GM12878 (cell line): ENCODE measurements around the gene EMILIN2. TPM values are rescaled to one million over a fixed set of nuclear protein-coding genes. Genes with fewer than 3 reads are reported as not detected.

Experiments
- ATAC-seq: fragments of 200-7000 bp; cut with Tn5 transposase; 3 replicates; pipeline ENCODE4 v1.9.1; 2020; ENCODE audit warnings: mild to moderate bottlenecking, moderate library complexity
- BruUV-seq: library from RNA; stranded (reverse); fragments of 400-500 nt; replicated peaks from 2 replicates; lab custom pipeline; 2021; lab: Mats Ljungman, UMichigan
- CTCF ChIA-PET: fragments of 300-600 bp; sonication (Branson Sonifier 250); formaldehyde crosslinking; extraction: SDS; loops from one replicate; lab custom pipeline; 2021; ENCODE audit warnings: inconsistent platforms; lab: Yijun Ruan, JAX
- POLR2A ChIA-PET: fragments of 350-600 bp; formaldehyde crosslinking; extraction: SDS; loops from one replicate; lab custom pipeline; 2021; ENCODE audit warnings: inconsistent platforms; lab: Charles Lee
- RAD21 ChIA-PET: fragments of 300-600 bp; sonication (Branson Sonifier 250); formaldehyde crosslinking; loops from one replicate; lab custom pipeline; 2023; ENCODE audit warnings: antibody characterized with exemption; ENCODE audit not compliant: unreplicated experiment; lab: Charles Lee
- SMC1A ChIA-PET: fragments of 300-600 bp; sonication (Branson Sonifier 250); formaldehyde crosslinking; loops from one replicate; lab custom pipeline; 2023; ENCODE audit not compliant: unreplicated experiment, uncharacterized antibody; lab: Charles Lee
- DNase-seq: peaks from one replicate; pipeline ENCODE4 v3.0.0-alpha.2; 2011; ENCODE audit warnings: low read depth, low spot score
- FAIRE-seq: peaks from 3 replicates; lab custom pipeline; 2011; peaks lifted over from hg19 to GRCh38; lab: Jason Lieb, UNC
- H2AFZ ChIP-seq: 2 replicates; pipeline ENCODE4 v1.6.0; 2011; ENCODE audit warnings: low read depth, low read length, control low read depth; ENCODE audit not compliant: control insufficient read depth
- H3K27ac ChIP-seq: 2 replicates; pipeline ENCODE4 v1.5.1; 2011; ENCODE audit warnings: control low read depth; ENCODE audit not compliant: control insufficient read depth, insufficient read depth
- H3K27me3 ChIP-seq, 2 experiments: replicated peaks in 1 of 2; 2 replicates each; pipeline versions ENCODE4 v1.6.0 to v1.6.1; 2011; ENCODE audit warnings: low read length in 1 of 2; ENCODE audit not compliant: control insufficient read depth in 2 of 2, insufficient read depth in 2 of 2
- H3K36me3 ChIP-seq, 2 experiments: 2 replicates each; pipeline ENCODE4 v1.5.1; 2011; ENCODE audit warnings: low read length in 1 of 2; ENCODE audit not compliant: control insufficient read depth in 2 of 2, insufficient read depth in 2 of 2
- H3K4me1 ChIP-seq: 2 replicates; pipeline ENCODE4 v1.6.1; 2011; ENCODE audit warnings: mild to moderate bottlenecking, low read length, moderate library complexity, mixed read lengths; ENCODE audit not compliant: control insufficient read depth, insufficient read depth
- H3K4me2 ChIP-seq: 2 replicates; pipeline ENCODE4 v1.6.0; 2011; ENCODE audit warnings: control low read depth; ENCODE audit not compliant: control insufficient read depth, insufficient read depth
- H3K4me3 ChIP-seq: fragments of 200-600 bp; sonication (generic); 2 replicates; pipeline ENCODE4 v1.5.1; 2016
- H3K79me2 ChIP-seq: 2 replicates; pipeline ENCODE4 v1.6.0; 2011; ENCODE audit warnings: low read length; ENCODE audit not compliant: control insufficient read depth, insufficient read depth
- H3K9ac ChIP-seq: 2 replicates; pipeline ENCODE4 v1.8.0; 2011; ENCODE audit warnings: low read length, control low read depth, mixed read lengths; ENCODE audit not compliant: control insufficient read depth, insufficient read depth
- H3K9me3 ChIP-seq: replicated peaks from 3 replicates; pipeline ENCODE4 v1.5.1; 2011; ENCODE audit warnings: mild to moderate bottlenecking, low read length; ENCODE audit not compliant: control insufficient read depth, insufficient read depth
- H4K20me1 ChIP-seq: 2 replicates; pipeline ENCODE4 v1.6.0; 2011; ENCODE audit not compliant: control insufficient read depth, insufficient read depth
- ASH2L ChIP-seq: fragments of 300-600, 200-600 bp; sonication (generic); IDR thresholded peaks from 2 replicates; pipeline ENCODE4 v1.6.1; 2017; ENCODE audit warnings: low read depth, mild to moderate bottlenecking, borderline replicate concordance
- BHLHE40 ChIP-seq, 2 experiments: fragments of 450-650 bp in 1 of 2; IDR thresholded peaks; 2 replicates each; pipeline ENCODE4 v1.6.1; 2011 to 2017; ENCODE audit warnings: low read depth in 2 of 2, borderline replicate concordance in 1 of 2, improper control_type of control experiment in 1 of 2, low read length in 1 of 2, mild to moderate bottlenecking in 1 of 2
- GATAD2B ChIP-seq: fragments of 450-650 bp; conservative IDR thresholded peaks from 2 replicates; pipeline ENCODE4 v1.6.1; 2017; ENCODE audit warnings: low read depth, mild to moderate bottlenecking, moderate library complexity
- MTA2 ChIP-seq: fragments of 450-650 bp; IDR thresholded peaks from 2 replicates; pipeline ENCODE4 v1.6.1; 2016; ENCODE audit warnings: low read depth, mild to moderate bottlenecking, moderate library complexity
- MTA3 ChIP-seq: IDR thresholded peaks from 2 replicates; pipeline ENCODE4 v1.6.1; 2012; ENCODE audit warnings: low read length, inconsistent platforms, borderline replicate concordance
- NFYB ChIP-seq: IDR thresholded peaks from 2 replicates; pipeline ENCODE4 v1.6.1; 2011; ENCODE audit warnings: low read depth, mild to moderate bottlenecking, low read length, improper control_type of control experiment, moderate library complexity; ENCODE audit not compliant: insufficient read depth
- SMC3 ChIP-seq: IDR thresholded peaks from 2 replicates; pipeline ENCODE4 v1.6.1; 2011; ENCODE audit warnings: low read length, improper control_type of control experiment, borderline replicate concordance
- SUZ12 ChIP-seq: fragments of 200-600 bp; sonication (generic); IDR thresholded peaks from one replicate; pipeline ENCODE4 v1.6.1; 2018; ENCODE audit warnings: antibody characterized with exemption, mild to moderate bottlenecking; ENCODE audit not compliant: unreplicated experiment
- TARDBP ChIP-seq: IDR thresholded peaks from 2 replicates; pipeline ENCODE4 v1.6.1; 2016; ENCODE audit warnings: borderline replicate concordance
- TCF12 ChIP-seq: IDR thresholded peaks from 2 replicates; pipeline ENCODE4 v1.6.1; 2011; ENCODE audit warnings: low read depth, mild to moderate bottlenecking, low read length
- ZSCAN29 ChIP-seq: fragments of 450-650 bp; IDR thresholded peaks from 2 replicates; pipeline ENCODE4 v1.6.1; 2017; ENCODE audit warnings: mild to moderate bottlenecking, moderate library complexity
- ZZZ3 ChIP-seq: IDR thresholded peaks from 2 replicates; pipeline ENCODE4 v1.6.1; 2011; ENCODE audit warnings: low read depth; ENCODE audit not compliant: control insufficient read depth, insufficient read length
- WGBS: methylation state at CpG from one replicate; pipeline ENCODE4 v1.1.6; 2016; ENCODE audit warnings: low lambda C conversion rate; ENCODE audit not compliant: insufficient replicate concordance, insufficient coverage; ENCODE audit errors: missing lambda C conversion rate; 5-methylcytosine and 5-hydroxymethylcytosine counted together
- in situ Hi-C: fragments of 300-500 bp; cut with MboI; formaldehyde crosslinking; loops from 9 replicates; pipeline ENCODE4 v1.14.3; 2018; ENCODE audit warnings: mixed read lengths
- intact Hi-C: fragments of 100-400 bp; cut with micrococcal nuclease; formaldehyde crosslinking; loops from one replicate; pipeline ENCODE4 v1.14.2; 2022; ENCODE audit not compliant: unreplicated experiment
- polyA plus RNA-seq, 11 experiments: library from polyadenylated mRNA; depleted of rRNA in 4 of 11; unstranded in 6 of 11; stranded (reverse) in 5 of 11; fragments of >200 nt; fragmentation: Nextera tagmentation in 4 of 11; fragmentation: Illumina TruSeq in 1 of 11; extraction: Ambion mirVana in 4 of 11; extraction: Trizol in 1 of 11; gene quantifications; 1 replicate in 1 of 11; 2 replicates in 10 of 11; pipeline versions ENCODE4 v1.2.1 to v1.2.3, GENCODE V29; 2011 to 2016; ENCODE audit warnings: inconsistent platforms in 2 of 11, missing spikeins in 2 of 11, low read depth in 1 of 11
- total RNA-seq, 4 experiments: library from RNA; depleted of rRNA in 3 of 4; stranded (reverse); fragments of >200 nt in 3 of 4; fragmentation: Illumina TruSeq in 1 of 4; extraction: Trizol in 1 of 4; gene quantifications; 2 replicates each; pipeline versions ENCODE4 v1.2.1 to v1.2.3, GENCODE V29; 2013 to 2021
- TF ChIP-seq, protein P1 (sequence below): fragments of 450-650 bp; conservative IDR thresholded peaks from 2 replicates; pipeline ENCODE4 v1.6.1; 2017; ENCODE audit warnings: mild to moderate bottlenecking, moderate library complexity
- TF ChIP-seq, protein P2 (sequence below): fragments of 150-350 bp; IDR thresholded peaks from 2 replicates; pipeline ENCODE4 v1.6.1; 2014; ENCODE audit warnings: mild to moderate bottlenecking, low read depth, low read length
- TF ChIP-seq, protein P3 (sequence below): IDR thresholded peaks from 2 replicates; pipeline ENCODE4 v1.6.1; 2011; ENCODE audit warnings: borderline replicate concordance, low read depth, mild to moderate bottlenecking, moderate library complexity, mixed read lengths, low read length; ENCODE audit not compliant: insufficient read depth; ENCODE audit errors: extremely low read length

EMILIN2 gene
- total and polyA plus RNA-seq, 10 of the 15 experiments (the other 5 are each of a cell fraction or from before 2014, with no cell fraction given), result 0.58 to 18.4 (median 5.9) TPM

DNA sequence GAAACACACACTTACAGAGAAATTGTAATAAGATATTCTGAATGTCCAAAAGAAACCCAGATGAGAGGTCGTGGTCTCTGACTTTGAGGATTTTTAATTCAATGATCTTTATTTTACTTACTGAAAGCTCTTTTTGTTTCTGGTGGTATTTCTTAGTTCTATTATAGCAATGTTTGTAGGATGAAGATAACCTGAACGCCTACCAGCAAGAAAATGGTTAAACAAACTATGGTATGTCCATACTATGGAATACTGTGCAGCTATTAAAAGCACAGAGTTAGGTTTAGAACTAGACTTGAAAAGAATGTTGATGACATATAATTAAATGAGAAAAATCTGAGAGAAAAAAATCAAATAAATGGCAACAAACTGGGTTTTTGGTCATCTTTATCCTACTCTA lies 105.8 kb downstream of the EMILIN2 start (continued):
- no peak for TF ChIP-seq NFYB
- no peak for TF ChIP-seq ZZZ3
- no peak for TF ChIP-seq MTA3
- no peak for TF ChIP-seq SUZ12
- no peak for TF ChIP-seq ZSCAN29

DNA sequence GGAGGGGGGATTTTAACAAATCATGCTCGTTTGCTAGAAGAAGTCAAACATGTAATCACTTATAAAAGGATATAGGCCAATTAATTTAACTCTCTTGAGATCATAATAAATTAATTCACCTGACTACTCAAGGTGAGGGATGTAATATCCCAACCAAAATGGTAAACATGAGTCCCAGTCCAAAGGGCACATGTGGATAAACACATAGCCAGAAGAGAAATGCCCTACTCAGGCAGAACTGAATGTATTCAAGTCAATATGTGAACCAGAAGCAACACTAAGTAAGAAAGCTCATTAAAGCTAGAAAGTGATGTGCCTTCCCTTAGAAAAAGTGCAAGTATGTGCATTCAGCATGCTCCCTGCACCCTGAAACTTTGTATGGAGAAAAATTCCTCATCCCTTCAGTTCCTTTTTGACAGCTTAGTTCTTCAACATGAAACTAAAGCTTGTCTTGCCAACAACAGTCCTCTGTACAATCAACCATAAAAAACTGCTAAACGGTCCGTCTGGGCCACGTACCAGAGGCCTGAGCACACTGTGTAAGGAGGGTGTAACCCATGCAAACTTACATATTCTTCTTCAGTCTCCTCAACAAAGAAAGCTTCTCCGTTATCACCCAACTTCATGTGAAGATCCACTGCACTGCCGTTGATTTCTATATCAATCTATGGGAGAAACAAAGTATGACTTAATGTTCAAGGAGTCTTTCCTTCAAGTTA lies 107.3 kb downstream of the EMILIN2 start:
- no peak for FAIRE-seq
- H3K36me3 ChIP-seq, result peaks cover 4 to 39% of the 10 kb centered on the region in 2 experiments
- H3K4me1 ChIP-seq, result peaks cover 29% of the 10 kb centered on the region

More for the DNA sequence above, 107.3 kb downstream of the EMILIN2 start:
- peaks cover 12% of the 10 kb centered on the region for H3K79me2 ChIP-seq
- ChIA-PET CTCF (interaction anchor here (0.7 to 21.4 kb wide), 4 partner anchors 9 to 32 kb away, joined by 3 to 285 read pairs (median 4); no protein-coding TSS in a partner anchor), POLR2A (interaction anchor here (1.4 kb wide), 1 partner anchor 14 kb away, joined by 4 read pairs; no protein-coding TSS in a partner anchor), SMC1A (interaction anchor here (1.0 to 1.7 kb wide), 6 partner anchors 9 to 35 kb away, joined by 3 to 5 read pairs (median 3); no protein-coding TSS in a partner anchor), RAD21 (interaction anchor here (0.7 kb wide), 1 partner anchor 291 kb away, joined by 3 read pairs; no protein-coding TSS in a partner anchor)
- no peak overlapping the region for H3K27ac ChIP-seq
- no peak overlapping the region for H3K9ac ChIP-seq
- WGBS, result 96% methylated on average over 6 of the region's 6 CpGs
- intact Hi-C loops (no loop called here), in situ Hi-C loops (loop anchor here (25.0 kb wide), 2 partner anchors 1308 to 1383 kb away; no protein-coding TSS in a partner anchor)
- H3K4me3 ChIP-seq, result no peak overlapping the region
- no peaks in the 10 kb centered on the region for H3K9me3 ChIP-seq
- no TSS peak for BruUV-seq
- no peak overlapping the region for H3K4me2 ChIP-seq
- no peak for DNase-seq
- no peaks in the 10 kb centered on the region for H3K27me3 ChIP-seq
- no peak for TF ChIP-seq MTA2
- no peak for TF ChIP-seq ASH2L
- TF ChIP-seq ZZZ3, result no peak
- TF ChIP-seq TCF12, result no peak
- TF ChIP-seq TARDBP, result no peak
- TF ChIP-seq, protein P1, sequence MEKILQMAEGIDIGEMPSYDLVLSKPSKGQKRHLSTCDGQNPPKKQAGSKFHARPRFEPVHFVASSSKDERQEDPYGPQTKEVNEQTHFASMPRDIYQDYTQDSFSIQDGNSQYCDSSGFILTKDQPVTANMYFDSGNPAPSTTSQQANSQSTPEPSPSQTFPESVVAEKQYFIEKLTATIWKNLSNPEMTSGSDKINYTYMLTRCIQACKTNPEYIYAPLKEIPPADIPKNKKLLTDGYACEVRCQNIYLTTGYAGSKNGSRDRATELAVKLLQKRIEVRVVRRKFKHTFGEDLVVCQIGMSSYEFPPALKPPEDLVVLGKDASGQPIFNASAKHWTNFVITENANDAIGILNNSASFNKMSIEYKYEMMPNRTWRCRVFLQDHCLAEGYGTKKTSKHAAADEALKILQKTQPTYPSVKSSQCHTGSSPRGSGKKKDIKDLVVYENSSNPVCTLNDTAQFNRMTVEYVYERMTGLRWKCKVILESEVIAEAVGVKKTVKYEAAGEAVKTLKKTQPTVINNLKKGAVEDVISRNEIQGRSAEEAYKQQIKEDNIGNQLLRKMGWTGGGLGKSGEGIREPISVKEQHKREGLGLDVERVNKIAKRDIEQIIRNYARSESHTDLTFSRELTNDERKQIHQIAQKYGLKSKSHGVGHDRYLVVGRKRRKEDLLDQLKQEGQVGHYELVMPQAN, result no peak
- no peak for TF ChIP-seq GATAD2B
- TF ChIP-seq BHLHE40 (IDR thresholded peaks at IDR 0.05; ENCODE audit: borderline replicate concordance in 1 of 2, low read depth in 2 of 2, low read length in 1 of 2), result no peak
- no peak for TF ChIP-seq SMC3
- TF ChIP-seq, protein P2, sequence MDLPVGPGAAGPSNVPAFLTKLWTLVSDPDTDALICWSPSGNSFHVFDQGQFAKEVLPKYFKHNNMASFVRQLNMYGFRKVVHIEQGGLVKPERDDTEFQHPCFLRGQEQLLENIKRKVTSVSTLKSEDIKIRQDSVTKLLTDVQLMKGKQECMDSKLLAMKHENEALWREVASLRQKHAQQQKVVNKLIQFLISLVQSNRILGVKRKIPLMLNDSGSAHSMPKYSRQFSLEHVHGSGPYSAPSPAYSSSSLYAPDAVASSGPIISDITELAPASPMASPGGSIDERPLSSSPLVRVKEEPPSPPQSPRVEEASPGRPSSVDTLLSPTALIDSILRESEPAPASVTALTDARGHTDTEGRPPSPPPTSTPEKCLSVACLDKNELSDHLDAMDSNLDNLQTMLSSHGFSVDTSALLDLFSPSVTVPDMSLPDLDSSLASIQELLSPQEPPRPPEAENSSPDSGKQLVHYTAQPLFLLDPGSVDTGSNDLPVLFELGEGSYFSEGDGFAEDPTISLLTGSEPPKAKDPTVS, result no peak
- TF ChIP-seq, protein P3, sequence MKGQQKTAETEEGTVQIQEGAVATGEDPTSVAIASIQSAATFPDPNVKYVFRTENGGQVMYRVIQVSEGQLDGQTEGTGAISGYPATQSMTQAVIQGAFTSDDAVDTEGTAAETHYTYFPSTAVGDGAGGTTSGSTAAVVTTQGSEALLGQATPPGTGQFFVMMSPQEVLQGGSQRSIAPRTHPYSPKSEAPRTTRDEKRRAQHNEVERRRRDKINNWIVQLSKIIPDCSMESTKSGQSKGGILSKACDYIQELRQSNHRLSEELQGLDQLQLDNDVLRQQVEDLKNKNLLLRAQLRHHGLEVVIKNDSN, result no peak
- no peak for ATAC-seq
- no peak overlapping the region for H2AFZ ChIP-seq
- no peaks in the 10 kb centered on the region for H4K20me1 ChIP-seq
